Spleen (tissue), 11 donors: ENCODE data around the gene GSE1. TPM values are rescaled to one million over a fixed set of nuclear protein-coding genes. Genes with fewer than 3 reads are reported as not detected.
A peak's percentile ranks its signal among the peaks of the same experiment; 100 is the strongest.

Experiments
- DNase-seq: peaks from one replicate; pipeline ENCODE4 v3.0.0-alpha.2; 2020
- H3K27ac ChIP-seq, 8 donors: fragments of 200-600 bp; sonication (generic) in 7 of 8; 1 replicate in 4 of 8; 2 replicates in 4 of 8; pipeline versions ENCODE4 v1.5.0 to v1.8.0; 2016 to 2021; ENCODE audit warnings: inconsistent platforms in 4 of 8, mild to moderate bottlenecking in 4 of 8, moderate library complexity in 1 of 8
- H3K27me3 ChIP-seq, 7 donors: fragments of 200-600 bp; sonication (generic) in 6 of 7; replicated peaks in 1 of 7; 1 replicate in 4 of 7; 2 replicates in 3 of 7; pipeline versions ENCODE4 v1.5.0 to v1.8.0; 2016 to 2021; ENCODE audit warnings: inconsistent platforms in 3 of 7, mild to moderate bottlenecking in 1 of 7
- H3K36me3 ChIP-seq, 6 donors: fragments of 200-600 bp; sonication (generic) in 5 of 6; 1 replicate in 4 of 6; 2 replicates in 2 of 6; pipeline versions ENCODE4 v1.5.0 to v1.8.0; 2016 to 2021; ENCODE audit warnings: inconsistent platforms in 2 of 6
- H3K4me1 ChIP-seq, 6 donors: fragments of 200-600 bp; sonication (generic) in 5 of 6; 1 replicate in 3 of 6; 2 replicates in 3 of 6; pipeline versions ENCODE4 v1.5.0 to v1.8.0; 2016 to 2021; ENCODE audit warnings: inconsistent platforms in 3 of 6
- H3K4me3 ChIP-seq, 8 donors: fragments of 200-600 bp; sonication (generic) in 7 of 8; 1 replicate in 4 of 8; 2 replicates in 4 of 8; pipeline versions ENCODE4 v1.5.0 to v1.8.0; 2016 to 2021; ENCODE audit warnings: inconsistent platforms in 4 of 8, mild to moderate bottlenecking in 4 of 8, moderate library complexity in 2 of 8
- H3K9me3 ChIP-seq, 8 donors: fragments of 200-600 bp; sonication (generic) in 7 of 8; 1 replicate in 4 of 8; 2 replicates in 4 of 8; pipeline versions ENCODE4 v1.5.0 to v1.8.0; 2016 to 2021; ENCODE audit warnings: inconsistent platforms in 4 of 8
- POLR2A ChIP-seq, 3 donors: fragments of 450-650 bp; IDR thresholded peaks; one replicate each; pipeline ENCODE4 v1.5.1; 2017; ENCODE audit warnings: antibody characterized with exemption in 3 of 3, mild to moderate bottlenecking in 1 of 3
- POLR2AphosphoS5 ChIP-seq, 3 donors: sonication (generic); formaldehyde crosslinking; IDR thresholded peaks; one replicate each; pipeline ENCODE4 v1.5.1; 2017; ENCODE audit warnings: antibody characterized with exemption in 3 of 3
- WGBS, 5 donors: extraction: QIAGEN DNeasy Blood & Tissue Kit in 3 of 5; methylation state at CpG; one replicate each; pipeline versions ENCODE4 v1.1.5 to v1.1.7; 2013 to 2018; 5-methylcytosine and 5-hydroxymethylcytosine counted together
- intact Hi-C: fragments of 100-400 bp; cut with DNase I; formaldehyde crosslinking; loops from one replicate; pipeline ENCODE4 v1.15.0; 2023; ENCODE audit warnings: low total_unique reads
- polyA plus RNA-seq, 3 donors: library from polyadenylated mRNA; stranded (reverse); fragments of 200-250 nt; gene quantifications; one replicate each; pipeline ENCODE4 v1.2.1, GENCODE V29; 2013
- total RNA-seq, 7 donors: library from RNA; depleted of rRNA in 3 of 7; stranded (reverse); fragments of >200 nt in 3 of 7; fragmentation: NEBNext Ultra II Directional in 4 of 7; extraction: Animal tissue kit (Norgen Biotek cat#: 25700) in 4 of 7; gene quantifications; one replicate each; pipeline versions ENCODE4 v1.1.0 to v1.2.1, GENCODE V29; 2016 to 2021
- TF ChIP-seq, protein P1 (sequence below), 11 experiments: fragments of 200-600 bp in 7 of 11; fragments of 450-650 bp in 4 of 11; sonication (generic) in 4 of 11; IDR thresholded peaks in 8 of 11; conservative IDR thresholded peaks in 3 of 11; 1 replicate in 7 of 11; 2 replicates in 4 of 11; pipeline versions ENCODE4 v1.4.0 to v1.8.0; 2016 to 2021; ENCODE audit warnings: antibody characterized with exemption in 11 of 11, inconsistent platforms in 4 of 11, mild to moderate bottlenecking in 1 of 11
- donor health status: healthy with polysubstance abuse.
- donor health status: DM: no; HTN: no; CAD: no; lungs with moderate emphysema.
- donor health status: DM: no; HTN: no; CAD: no.
- donor health status: Bipolar disorder and iron deficiency.
- donor health status: healthy.
- donor health status: DM: no; HTN: no; CAD: no.
- donor health status: DM: yes; HTN: yes; CAD: no.

The GSE1 gene
- total and polyA plus RNA-seq, 10 donors: 7.4 to 121 (median 86.3) TPM

DNA sequence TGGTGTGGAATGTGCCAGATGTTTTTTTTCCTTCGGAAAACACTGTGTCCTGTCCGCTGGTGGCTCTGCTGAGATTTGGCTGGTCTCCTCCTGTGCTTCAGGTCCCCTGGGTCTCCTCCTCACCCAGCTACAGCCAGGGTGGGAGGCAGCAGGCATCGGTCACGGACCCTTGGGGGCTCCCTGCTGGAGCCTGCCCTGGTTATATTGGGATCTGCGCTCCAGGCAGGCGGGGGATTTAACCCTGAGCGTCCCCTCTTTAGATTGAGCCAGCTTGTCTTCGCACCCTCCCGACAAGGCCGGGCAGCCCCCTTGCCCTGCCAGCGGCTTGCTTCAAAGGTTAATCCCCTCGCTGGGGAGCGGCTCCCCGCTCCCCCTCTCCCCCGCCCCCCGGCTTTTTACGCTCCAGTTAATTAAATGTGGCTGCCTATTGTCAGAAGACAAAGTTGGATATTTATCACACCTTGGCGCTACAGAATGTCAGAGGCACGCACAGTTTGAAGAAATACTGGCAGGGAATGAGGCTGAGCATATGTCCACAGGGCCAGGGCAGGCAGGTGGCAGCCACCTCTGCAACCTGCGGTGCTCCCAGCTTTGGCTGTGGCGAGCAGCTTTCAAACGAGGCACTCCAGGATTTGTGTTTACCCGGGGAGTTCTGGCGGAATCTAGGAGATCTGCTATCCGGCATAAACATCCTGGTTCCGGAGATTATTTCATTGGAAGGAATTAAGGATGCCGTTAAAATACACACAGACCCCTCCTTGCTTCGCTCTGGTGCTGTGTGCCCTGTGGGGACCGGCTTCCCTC lies 38.2 kb upstream of the GSE1 start:
- no peak overlapping the region for H3K4me3 ChIP-seq
- H3K4me1 ChIP-seq: peaks cover 47 to 100% (median 99%) of the 10 kb centered on the region in 6 donors

DNA sequence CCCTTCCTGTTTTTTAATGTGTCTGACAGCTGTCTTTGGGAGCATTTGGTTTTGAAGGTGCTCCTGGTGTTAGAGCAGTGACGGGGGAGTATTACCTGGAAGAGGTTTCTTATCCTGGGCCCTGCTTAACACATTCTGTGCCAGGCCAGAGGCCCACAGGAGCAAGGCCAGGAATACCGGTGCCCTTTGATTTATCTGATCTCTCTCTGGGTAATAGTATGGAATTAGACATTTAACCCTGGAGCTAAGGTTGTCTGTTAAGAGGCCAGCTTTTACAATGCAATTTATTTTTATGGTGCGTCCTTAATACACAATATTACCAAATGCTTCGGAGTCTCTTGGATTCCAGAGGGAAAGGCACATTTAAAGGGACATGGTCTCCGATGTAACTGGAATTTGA lies 37.2 kb upstream of the GSE1 start:
- Histone ChIP-seq H3K27me3 (no peaks in the 10 kb centered on the region), H3K4me1 (peaks cover 41 to 100% (median 97%) of the 10 kb centered on the region in 6 donors), H3K36me3 (peaks cover 0 to 3% (median 0%) of the 10 kb centered on the region in 6 donors), H3K27ac (no peak overlapping the region), H3K4me3 (no peak overlapping the region), H3K9me3 (no peaks in the 10 kb centered on the region)
- no peak for DNase-seq
- intact Hi-C loops: no loop called here
- TF ChIP-seq, protein P1, sequence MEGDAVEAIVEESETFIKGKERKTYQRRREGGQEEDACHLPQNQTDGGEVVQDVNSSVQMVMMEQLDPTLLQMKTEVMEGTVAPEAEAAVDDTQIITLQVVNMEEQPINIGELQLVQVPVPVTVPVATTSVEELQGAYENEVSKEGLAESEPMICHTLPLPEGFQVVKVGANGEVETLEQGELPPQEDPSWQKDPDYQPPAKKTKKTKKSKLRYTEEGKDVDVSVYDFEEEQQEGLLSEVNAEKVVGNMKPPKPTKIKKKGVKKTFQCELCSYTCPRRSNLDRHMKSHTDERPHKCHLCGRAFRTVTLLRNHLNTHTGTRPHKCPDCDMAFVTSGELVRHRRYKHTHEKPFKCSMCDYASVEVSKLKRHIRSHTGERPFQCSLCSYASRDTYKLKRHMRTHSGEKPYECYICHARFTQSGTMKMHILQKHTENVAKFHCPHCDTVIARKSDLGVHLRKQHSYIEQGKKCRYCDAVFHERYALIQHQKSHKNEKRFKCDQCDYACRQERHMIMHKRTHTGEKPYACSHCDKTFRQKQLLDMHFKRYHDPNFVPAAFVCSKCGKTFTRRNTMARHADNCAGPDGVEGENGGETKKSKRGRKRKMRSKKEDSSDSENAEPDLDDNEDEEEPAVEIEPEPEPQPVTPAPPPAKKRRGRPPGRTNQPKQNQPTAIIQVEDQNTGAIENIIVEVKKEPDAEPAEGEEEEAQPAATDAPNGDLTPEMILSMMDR (IDR thresholded peaks at IDR 0.05 in 8 of 11, conservative IDR thresholded peaks at IDR 0.05 in 3 of 11): no peak
- no peak for TF ChIP-seq POLR2AphosphoS5 (IDR thresholded peaks at IDR 0.05)
- WGBS, 5 donors: 77 to 83% (median 81%) methylated on average over 5 of the region's 5 CpGs

More for the DNA sequence above, 38.2 kb upstream of the GSE1 start:
- no peak for DNase-seq
- TF ChIP-seq, protein P1 (IDR thresholded peaks at IDR 0.05 in 8 of 11, conservative IDR thresholded peaks at IDR 0.05 in 3 of 11): no peak
- TF ChIP-seq POLR2AphosphoS5 (IDR thresholded peaks at IDR 0.05) (no peak), POLR2A (IDR thresholded peaks at IDR 0.05) (no peak)
- intact Hi-C loops: no loop called here
- Histone ChIP-seq H3K27ac (peak overlapping the region in 7 of 8 donors; percentile 51 to 89 (median 64)), H3K27me3 (no peaks in the 10 kb centered on the region), H3K9me3 (no peaks in the 10 kb centered on the region), H3K36me3 (peaks cover 0 to 3% (median 0%) of the 10 kb centered on the region in 6 donors)
- 73 to 82% (median 77%) methylated on average over 29 of the region's 29 CpGs for WGBS, 5 donors

DNA sequence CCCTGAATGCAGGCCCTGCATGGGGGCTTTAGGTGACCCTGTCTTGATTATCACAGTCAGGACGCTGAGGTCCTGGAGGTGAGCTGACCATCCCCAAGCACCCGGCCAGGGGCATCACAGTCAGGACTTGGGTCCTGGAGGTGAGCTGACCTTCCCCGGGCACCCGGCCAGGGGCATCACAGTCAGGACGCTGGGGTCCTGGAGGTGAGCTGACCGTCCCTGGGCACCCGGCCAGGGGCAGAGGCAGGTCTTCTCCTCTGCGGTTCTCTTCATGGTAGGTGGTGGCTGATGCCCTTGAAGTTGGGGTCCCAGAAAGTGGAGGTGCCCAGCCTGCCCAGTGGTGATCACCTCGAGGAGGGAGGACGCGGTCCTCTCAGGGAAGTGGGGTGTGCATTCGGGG lies 36.2 kb upstream of the GSE1 start:
- Histone ChIP-seq H3K9me3 (no peaks in the 10 kb centered on the region), H3K36me3 (peaks cover 0 to 3% (median 0%) of the 10 kb centered on the region in 6 donors), H3K27me3 (no peaks in the 10 kb centered on the region), H3K4me3 (no peak overlapping the region), H3K27ac (no peak overlapping the region), H3K4me1 (peaks cover 32 to 100% (median 93%) of the 10 kb centered on the region in 6 donors)
- intact Hi-C loops: no loop called here
- TF ChIP-seq POLR2A (IDR thresholded peaks at IDR 0.05) (no peak), POLR2AphosphoS5 (IDR thresholded peaks at IDR 0.05) (no peak)
- TF ChIP-seq, protein P1 (IDR thresholded peaks at IDR 0.05 in 8 of 11, conservative IDR thresholded peaks at IDR 0.05 in 3 of 11): no peak
- DNase-seq: no peak
- 64 to 83% (median 77%) methylated on average over 5 to 12 of the region's 12 CpGs for WGBS, 5 donors

DNA sequence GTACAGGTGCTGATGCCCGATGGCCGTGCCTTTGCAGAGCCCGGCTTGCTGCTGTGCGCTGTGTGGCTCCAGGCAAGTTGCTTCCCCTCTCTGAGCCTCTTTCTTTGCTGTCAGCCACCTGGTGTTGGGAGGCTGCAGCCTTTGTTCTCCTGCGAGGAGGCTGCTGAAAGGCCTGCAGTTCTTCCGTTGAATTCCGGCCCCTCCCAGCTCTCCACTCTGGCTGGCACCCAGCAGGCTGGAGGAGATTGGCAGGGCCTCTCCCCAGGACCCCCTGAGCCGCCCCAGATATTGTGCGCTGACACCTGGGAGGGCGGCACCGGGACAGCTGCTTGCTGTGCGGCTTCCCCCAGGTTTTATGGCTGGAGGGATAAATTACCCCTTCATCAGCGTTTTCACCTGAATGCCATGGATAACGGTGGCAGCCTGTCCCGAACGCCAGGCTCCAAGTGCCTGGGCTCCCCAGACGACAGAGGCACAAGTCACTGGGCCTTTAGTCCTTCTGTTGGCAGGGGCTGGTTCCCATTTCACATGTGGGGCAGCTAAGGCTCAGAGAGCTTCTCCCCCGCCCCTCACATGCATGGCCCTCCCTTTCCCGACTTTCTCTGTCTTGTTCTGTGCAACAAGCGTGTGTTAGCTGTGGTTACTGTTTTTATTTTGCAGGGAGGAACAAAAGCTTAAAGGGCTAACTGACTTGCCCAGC lies 35.1 kb upstream of the GSE1 start:
- no peak overlapping the region for H3K27ac ChIP-seq
- no peak for DNase-seq
- H3K36me3 ChIP-seq: peaks cover 0 to 3% (median 0%) of the 10 kb centered on the region in 6 donors
- intact Hi-C loops: no loop called here
- H3K9me3 ChIP-seq: no peaks in the 10 kb centered on the region
- TF ChIP-seq POLR2AphosphoS5 (IDR thresholded peaks at IDR 0.05): no peak
- TF ChIP-seq, protein P1 (IDR thresholded peaks at IDR 0.05 in 8 of 11, conservative IDR thresholded peaks at IDR 0.05 in 3 of 11): no peak
- TF ChIP-seq POLR2A (IDR thresholded peaks at IDR 0.05): no peak
- H3K4me3 ChIP-seq: no peak overlapping the region
- no peaks in the 10 kb centered on the region for H3K27me3 ChIP-seq
- H3K4me1 ChIP-seq: peaks cover 28 to 100% (median 92%) of the 10 kb centered on the region in 6 donors
- 82 to 88% (median 86%) methylated on average over 16 to 20 of the region's 20 CpGs for WGBS, 5 donors
